K562 (cell line): ENCODE data around the gene GRIP1. TPM values are rescaled to one million over a fixed set of nuclear protein-coding genes. Genes with fewer than 3 reads are reported as not detected.

ENCODE experiments used
- ATAC-seq: fragments of 200-7000 bp; cut with Tn5 transposase; 3 replicates; pipeline ENCODE4 v1.9.1; 2020; ENCODE audit warnings: moderate library complexity
- BruUV-seq: library from RNA; stranded (reverse); fragments of 400-500 nt; replicated peaks from 2 replicates; lab custom pipeline; 2021; lab: Mats Ljungman, UMichigan
- CTCF ChIA-PET: fragments of 300-600 bp; formaldehyde crosslinking; extraction: SDS; loops from one replicate; lab custom pipeline; 2021; ENCODE audit warnings: low intra/inter-chr PET ratio; lab: Yijun Ruan, JAX
- POLR2A ChIA-PET: fragments of 300-600, 350-650 bp; sonication (Branson Sonifier 250); formaldehyde crosslinking; extraction: SDS; loops from one replicate; lab custom pipeline; 2021; ENCODE audit warnings: antibody characterized with exemption, inconsistent platforms; lab: Yijun Ruan, JAX
- DNase-seq, 4 experiments: peaks; one replicate each; pipeline versions ENCODE4 v3.0.0 to v3.0.0-alpha.2; 2011 to 2018; ENCODE audit warnings: low spot score in 3 of 4, mixed read lengths in 3 of 4; ENCODE audit errors: extremely low read depth in 1 of 4
- FAIRE-seq: peaks from 2 replicates; lab custom pipeline; 2011; peaks lifted over from hg19 to GRCh38; lab: Jason Lieb, UNC
- H2AFZ ChIP-seq: 2 replicates; pipeline ENCODE4 v1.6.0; 2011; ENCODE audit warnings: low read depth, low read length, control low read depth, inconsistent platforms
- H3K27ac ChIP-seq: fragments of 200-600 bp; 3 replicates; pipeline ENCODE4 v1.8.0; 2011; ENCODE audit warnings: low read depth, mild to moderate bottlenecking, control low read depth, inconsistent platforms, low read length, moderate library complexity, mixed read lengths; ENCODE audit errors: extremely low read depth
- H3K27me3 ChIP-seq, 2 experiments: fragments of 300-600 bp in 1 of 2; 2 replicates in 1 of 2; 3 replicates in 1 of 2; pipeline versions ENCODE4 v1.6.0 to v1.8.0; 2011; ENCODE audit warnings: inconsistent platforms in 2 of 2, low read length in 2 of 2, mild to moderate bottlenecking in 1 of 2, mixed read lengths in 1 of 2, moderate library complexity in 1 of 2; ENCODE audit not compliant: control insufficient read depth in 2 of 2, insufficient read depth in 2 of 2
- H3K36me3 ChIP-seq: fragments of 300-600 bp; 3 replicates; pipeline ENCODE4 v1.8.0; 2011; ENCODE audit warnings: mild to moderate bottlenecking, low read length, inconsistent platforms; ENCODE audit not compliant: control insufficient read depth, insufficient read depth
- H3K4me1 ChIP-seq, 2 experiments: fragments of 200-600 bp in 1 of 2; replicated peaks in 1 of 2; 2 replicates in 1 of 2; 3 replicates in 1 of 2; pipeline versions ENCODE4 v1.5.1 to v1.8.0; 2011; ENCODE audit warnings: inconsistent platforms in 2 of 2, low read length in 2 of 2, mild to moderate bottlenecking in 1 of 2, mixed read lengths in 1 of 2, moderate library complexity in 1 of 2; ENCODE audit not compliant: control insufficient read depth in 2 of 2, insufficient read depth in 2 of 2
- H3K4me2 ChIP-seq: 2 replicates; pipeline ENCODE4 v1.6.1; 2011; ENCODE audit warnings: low read length, control low read depth, inconsistent platforms, mixed read lengths; ENCODE audit not compliant: insufficient read depth
- H3K4me3 ChIP-seq: fragments of 200-600 bp; sonication (generic), shearing (Covaris generic); 2 replicates; pipeline ENCODE4 v1.5.1; 2016; ENCODE audit warnings: control low read depth, inconsistent platforms
- H3K79me2 ChIP-seq: fragments of 200-600 bp; 3 replicates; pipeline ENCODE4 v1.8.0; 2011; ENCODE audit warnings: low read length, inconsistent platforms; ENCODE audit not compliant: control insufficient read depth, insufficient read depth
- H3K9ac ChIP-seq, 2 experiments: 2 replicates each; pipeline versions ENCODE4 v1.6.0 to v1.6.1; 2011; ENCODE audit warnings: low read depth in 2 of 2, low read length in 2 of 2, control low read depth in 1 of 2, inconsistent platforms in 1 of 2, mild to moderate bottlenecking in 1 of 2, mixed read lengths in 1 of 2; ENCODE audit not compliant: insufficient read depth in 1 of 2
- H3K9me1 ChIP-seq: one replicate; pipeline ENCODE4 v1.6.0; 2011; ENCODE audit warnings: inconsistent platforms, mild to moderate bottlenecking, low read length, moderate library complexity; ENCODE audit not compliant: control insufficient read depth, insufficient read depth
- H3K9me3 ChIP-seq: replicated peaks from 2 replicates; pipeline ENCODE4 v1.5.1; 2011; ENCODE audit warnings: low read depth, low read length, inconsistent platforms; ENCODE audit not compliant: control insufficient read depth, insufficient read depth
- H4K20me1 ChIP-seq: replicated peaks from 2 replicates; pipeline ENCODE4 v1.6.1; 2011; ENCODE audit warnings: low read length, inconsistent platforms, mixed read lengths; ENCODE audit not compliant: control insufficient read depth, insufficient read depth
- MTA2 ChIP-seq: fragments of 450-650 bp; IDR thresholded peaks from 2 replicates; pipeline ENCODE4 v1.6.1; 2016; ENCODE audit warnings: low read depth
- RAD51 ChIP-seq: fragments of 450-650 bp; IDR thresholded peaks from 2 replicates; pipeline ENCODE4 v1.7.1; 2016; ENCODE audit warnings: low read depth, mild to moderate bottlenecking, borderline replicate concordance
- SNIP1 ChIP-seq: fragments of 450-650 bp; IDR thresholded peaks from 2 replicates; pipeline ENCODE4 v1.7.1; 2017; ENCODE audit warnings: low read depth, mild to moderate bottlenecking
- ZKSCAN3 ChIP-seq: fragments of 250-450 bp; sonication (Bioruptor Pico); IDR thresholded peaks from 2 replicates; pipeline ENCODE4 v1.4.0; 2020
- ZNF449 ChIP-seq: fragments of 250-450 bp; sonication (Bioruptor Pico); IDR thresholded peaks from 2 replicates; pipeline ENCODE4 v1.8.0; 2022; ENCODE audit warnings: moderate library complexity, mild to moderate bottlenecking, inconsistent platforms
- WGBS: fragments of 100-300 bp; shearing (Covaris generic); methylation state at CpG from one replicate; pipeline ENCODE4 v1.1.6; 2016; ENCODE audit warnings: low coverage, mixed read lengths; ENCODE audit not compliant: insufficient coverage; ENCODE audit errors: missing lambda C conversion rate; 5-methylcytosine and 5-hydroxymethylcytosine counted together
- in situ Hi-C: fragments of 300-500 bp; cut with MboI; formaldehyde crosslinking; loops from 4 replicates; pipeline ENCODE4 v1.15.0; 2018; ENCODE audit warnings: inconsistent platforms, mixed read lengths
- intact Hi-C: fragments of 100-400 bp; cut with micrococcal nuclease; formaldehyde crosslinking; loops from 2 replicates; pipeline ENCODE4 v1.14.2; 2022
- polyA plus RNA-seq, 8 experiments: library from polyadenylated mRNA; depleted of rRNA in 4 of 8; stranded (reverse) in 5 of 8; unstranded in 3 of 8; fragments of >200 nt; fragmentation: Nextera tagmentation in 2 of 8; fragmentation: Illumina TruSeq in 1 of 8; extraction: Ambion mirVana in 2 of 8; extraction: Trizol in 1 of 8; gene quantifications; 2 replicates each; pipeline versions ENCODE4 v1.2.1 to v1.2.3, GENCODE V29; 2011 to 2014; ENCODE audit warnings: inconsistent platforms in 1 of 8, missing spikeins in 1 of 8
- total RNA-seq, 7 experiments: library from RNA; depleted of rRNA in 6 of 7; stranded (reverse); fragments of >200 nt in 6 of 7; fragmentation: Illumina TruSeq in 2 of 7; extraction: Trizol in 2 of 7; gene quantifications; 2 replicates each; pipeline versions ENCODE4 v1.2.1 to v1.2.3, GENCODE V29; 2011 to 2021; ENCODE audit warnings: low replicate concordance in 1 of 7

The GRIP1 gene
- total and polyA plus RNA-seq, 9 of the 15 experiments (the other 6 are each of a cell fraction or from before 2014, with no cell fraction given) = 0.28 to 1.2 (median 0.45) TPM

- no peak overlapping the region for H3K4me3 ChIP-seq
- no TSS peak for BruUV-seq
- no peak for FAIRE-seq
- H3K9ac ChIP-seq = no peak overlapping the region
- no peak overlapping the region for H2AFZ ChIP-seq
- no peaks in the 10 kb centered on the region for H3K9me1 ChIP-seq
- no peak for ATAC-seq
- H3K27me3 ChIP-seq = no peaks in the 10 kb centered on the region
- H3K4me2 ChIP-seq = no peak overlapping the region
- intact Hi-C loops (no loop called here), in situ Hi-C loops (no loop called here)
- POLR2A ChIA-PET = no interaction called here
- H4K20me1 ChIP-seq = no peaks in the 10 kb centered on the region
- TF ChIP-seq ZKSCAN3 (CRISPR knock-in tag) = no peak
- no peak for TF ChIP-seq ZNF449 (CRISPR knock-in tag)
- no peak for TF ChIP-seq MTA2
- TF ChIP-seq SNIP1 = no peak
- WGBS = 0% methylated on average over 2 of the region's 2 CpGs
- no peak overlapping the region for H3K27ac ChIP-seq
- H3K4me1 ChIP-seq = no peaks in the 10 kb centered on the region
- no peaks in the 10 kb centered on the region for H3K9me3 ChIP-seq
- DNase-seq = no peak
- CTCF ChIA-PET = no interaction called here
- H3K36me3 ChIP-seq = no peaks in the 10 kb centered on the region
- no peaks in the 10 kb centered on the region for H3K79me2 ChIP-seq
Observed at GRCh38 chr12:66600903-66601302, 78.0 kb downstream of the GRIP1 start.

GRCh38 chr12:66599816-66600215, 79.1 kb downstream of the GRIP1 start:
- H3K4me2 ChIP-seq = no peak overlapping the region
- H3K27ac ChIP-seq = no peak overlapping the region
- in situ Hi-C loops (no loop called here), intact Hi-C loops (no loop called here)
- FAIRE-seq (no peak), ATAC-seq (no peak), DNase-seq (no peak)
- H3K9me1 ChIP-seq = no peaks in the 10 kb centered on the region
- TF ChIP-seq RAD51 = no peak
- POLR2A ChIA-PET = no interaction called here
- 0% methylated on average over 1 of the region's 1 CpG for WGBS
- H3K79me2 ChIP-seq = no peaks in the 10 kb centered on the region
- no peaks in the 10 kb centered on the region for H3K9me3 ChIP-seq
- no peak overlapping the region for H3K9ac ChIP-seq
- no peak overlapping the region for H3K4me3 ChIP-seq
- CTCF ChIA-PET = no interaction called here
- no peaks in the 10 kb centered on the region for H3K4me1 ChIP-seq
- no peaks in the 10 kb centered on the region for H3K36me3 ChIP-seq
- H2AFZ ChIP-seq = no peak overlapping the region
- no peaks in the 10 kb centered on the region for H3K27me3 ChIP-seq
- no TSS peak for BruUV-seq
- H4K20me1 ChIP-seq = no peaks in the 10 kb centered on the region
